Adipose tissue (tissue), 3 donors: ENCODE data around the gene CCSER1. TPM values are rescaled to one million over a fixed set of nuclear protein-coding genes. Genes with fewer than 3 reads are reported as not detected.
"Not testable (repeated sequence)": the region's sequence is repeated elsewhere in the genome, so short reads cannot be mapped to it uniquely, and the experiment has no call there.

Experiments used
- H3K27ac ChIP-seq: one replicate; pipeline ENCODE4 v1.5.1; 2013; ENCODE audit warnings: low read depth, low read length
- WGBS, 3 donors: extraction: QIAGEN DNeasy Blood & Tissue Kit; methylation state at CpG; one replicate each; pipeline ENCODE4 v1.1.7; 2013; 5-methylcytosine and 5-hydroxymethylcytosine counted together
- polyA plus RNA-seq, 3 donors: library from polyadenylated mRNA; stranded (reverse); fragments of 200-250 nt; gene quantifications; one replicate each; pipeline ENCODE4 v1.2.3, GENCODE V29; 2013
- donor health status: healthy with polysubstance abuse.
- donor health status: Bipolar disorder and iron deficiency.
- donor health status: healthy.

The CCSER1 gene
- polyA plus RNA-seq, 3 donors: 0.87 to 1.2 TPM; not detected in 1

- 95 to 98% (median 97%) methylated on average over 22 to 26 of the region's 26 CpGs for WGBS, 3 donors
- H3K27ac ChIP-seq: not testable (repeated sequence)
These were observed 1090.7 kb downstream of the CCSER1 start for GRCh38 chr4:91217831-91218403.

- 73 to 82% (median 81%) methylated on average over 2 of the region's 2 CpGs for WGBS, 3 donors
- no peak overlapping the region for H3K27ac ChIP-seq
These were observed 1093.1 kb downstream of the CCSER1 start for GRCh38 chr4:91220315-91220714.

- 83 to 96% (median 93%) methylated on average over 4 of the region's 4 CpGs for WGBS, 3 donors
- no peak overlapping the region for H3K27ac ChIP-seq
These were observed 1094.8 kb downstream of the CCSER1 start for GRCh38 chr4:91222014-91222413.

GRCh38 chr4:91226867-91227266, 1099.7 kb downstream of the CCSER1 start:
- 86 to 87% (median 86%) methylated on average over 1 of the region's 1 CpG for WGBS, 3 donors

GRCh38 chr4:91228659-91229058, 1101.5 kb downstream of the CCSER1 start:
- H3K27ac ChIP-seq: no peak overlapping the region
- 83 to 88% (median 86%) methylated on average over 3 of the region's 3 CpGs for WGBS, 3 donors

More at GRCh38 chr4:91226867-91227266, 1099.7 kb downstream of the CCSER1 start:
- no peak overlapping the region for H3K27ac ChIP-seq

GRCh38 chr4:91233164-91233563, 1106.0 kb downstream of the CCSER1 start:
- no peak overlapping the region for H3K27ac ChIP-seq
- WGBS, 3 donors: 72 to 78% (median 77%) methylated on average over 2 of the region's 2 CpGs

GRCh38 chr4:91243132-91243531, 1115.9 kb downstream of the CCSER1 start:
- no peak overlapping the region for H3K27ac ChIP-seq
- WGBS, 3 donors: 63 to 77% (median 75%) methylated on average over 2 of the region's 2 CpGs

GRCh38 chr4:91256043-91256442, 1128.8 kb downstream of the CCSER1 start:
- 78 to 93% (median 92%) methylated on average over 5 of the region's 5 CpGs for WGBS, 3 donors
- no peak overlapping the region for H3K27ac ChIP-seq

GRCh38 chr4:91256751-91257150, 1129.6 kb downstream of the CCSER1 start:
- no peak overlapping the region for H3K27ac ChIP-seq
- WGBS, 3 donors: 88 to 90% (median 90%) methylated on average over 1 of the region's 1 CpG

- WGBS, 3 donors: 93 to 95% (median 94%) methylated on average over 2 of the region's 2 CpGs
- no peak overlapping the region for H3K27ac ChIP-seq
These were observed 1130.5 kb downstream of the CCSER1 start for GRCh38 chr4:91257721-91258120.

GRCh38 chr4:91258326-91258725, 1131.1 kb downstream of the CCSER1 start:
- H3K27ac ChIP-seq: no peak overlapping the region

- no peak overlapping the region for H3K27ac ChIP-seq
These were observed 1140.3 kb downstream of the CCSER1 start for GRCh38 chr4:91267543-91267942.

- 85 to 90% (median 87%) methylated on average over 4 of the region's 4 CpGs for WGBS, 3 donors
- not testable (repeated sequence) for H3K27ac ChIP-seq
These were observed 1141.3 kb downstream of the CCSER1 start for GRCh38 chr4:91268481-91268880.

- 41 to 90% (median 86%) methylated on average over 2 of the region's 2 CpGs for WGBS, 3 donors
- H3K27ac ChIP-seq: no peak overlapping the region
These were observed 1141.7 kb downstream of the CCSER1 start for GRCh38 chr4:91268913-91269312.

GRCh38 chr4:91279899-91280298, 1152.7 kb downstream of the CCSER1 start:
- 59 to 81% (median 67%) methylated on average over 2 of the region's 2 CpGs for WGBS, 3 donors
- no peak overlapping the region for H3K27ac ChIP-seq

- no peak overlapping the region for H3K27ac ChIP-seq
- WGBS, 3 donors: 69 to 97% (median 80%) methylated on average over 3 of the region's 3 CpGs
These were observed 1153.5 kb downstream of the CCSER1 start for GRCh38 chr4:91280551-91281290.

GRCh38 chr4:91282217-91282616, 1155.0 kb downstream of the CCSER1 start:
- no peak overlapping the region for H3K27ac ChIP-seq
- 77 to 89% (median 89%) methylated on average over 3 of the region's 3 CpGs for WGBS, 3 donors

- 81 to 89% (median 81%) methylated on average over 1 of the region's 1 CpG for WGBS, 3 donors
- H3K27ac ChIP-seq: no peak overlapping the region
These were observed 1156.6 kb downstream of the CCSER1 start for GRCh38 chr4:91283726-91284230.

GRCh38 chr4:91284480-91284879, 1157.3 kb downstream of the CCSER1 start:
- H3K27ac ChIP-seq: no peak overlapping the region
- WGBS, 3 donors: 88 to 89% (median 89%) methylated on average over 3 of the region's 3 CpGs

- H3K27ac ChIP-seq: no peak overlapping the region
- WGBS, 3 donors: 81 to 97% (median 85%) methylated on average over 2 of the region's 2 CpGs
These were observed 1158.3 kb downstream of the CCSER1 start for GRCh38 chr4:91285487-91285886.
